ENCODE measurements around the gene NSD1.
A peak's percentile ranks its signal among the peaks of the same experiment; 100 is the strongest.
"Not testable (repeated sequence)": the region's sequence is repeated elsewhere in the genome, so short reads cannot be mapped to it uniquely, and the experiment has no call there.

Gene NSD1

GRCh38 chr5:177177847-177178437, 44.4 kb downstream of the NSD1 start:
- DNase-seq (ENCODE audit: low read depth, low spot score): not testable (repeated sequence)

GRCh38 chr5:177178733-177179304, 45.2 kb downstream of the NSD1 start:
- no peak for DNase-seq (ENCODE audit: low read depth, low spot score)

DNA sequence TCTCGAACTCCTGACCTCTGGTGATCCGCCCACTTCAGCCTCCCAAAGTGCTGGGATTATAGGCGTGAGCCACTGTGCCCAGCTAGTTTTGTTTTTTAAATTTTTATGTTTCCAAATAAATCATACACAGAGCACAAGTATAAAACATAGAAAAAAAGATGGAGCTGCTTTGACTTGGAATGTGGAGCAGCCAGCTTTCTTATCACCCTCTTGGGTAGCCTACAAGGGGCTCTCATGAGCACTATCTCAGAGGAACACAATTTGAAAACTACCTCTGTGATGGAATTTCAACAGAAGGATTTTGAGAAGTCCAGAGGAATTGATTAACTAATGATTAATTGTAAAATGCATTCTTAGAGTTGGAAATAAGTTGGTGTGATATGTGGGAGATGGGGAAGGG, 45.9 kb downstream of the NSD1 start:
- no peak for DNase-seq (ENCODE audit: low read depth, low spot score)

DNA sequence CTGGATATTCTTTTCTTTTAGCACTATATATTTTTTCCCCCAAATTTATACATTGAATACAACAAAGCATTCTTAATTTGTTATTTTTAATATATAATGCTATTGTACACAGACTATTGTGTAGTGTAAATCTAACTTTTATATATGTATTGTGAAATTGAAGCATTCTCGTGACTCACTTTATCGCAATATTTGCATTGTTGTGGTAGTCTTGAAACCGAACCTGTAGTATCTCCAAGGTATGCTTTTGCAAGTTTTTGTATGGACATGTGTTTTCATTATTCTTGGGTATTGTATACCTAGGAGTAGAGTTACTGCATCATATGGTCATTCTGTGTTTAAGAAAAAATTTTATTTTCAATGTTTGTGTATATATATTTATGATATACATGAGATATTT, 49.6 kb downstream of the NSD1 start:
- DNase-seq (ENCODE audit: low read depth, low spot score): no peak

DNA sequence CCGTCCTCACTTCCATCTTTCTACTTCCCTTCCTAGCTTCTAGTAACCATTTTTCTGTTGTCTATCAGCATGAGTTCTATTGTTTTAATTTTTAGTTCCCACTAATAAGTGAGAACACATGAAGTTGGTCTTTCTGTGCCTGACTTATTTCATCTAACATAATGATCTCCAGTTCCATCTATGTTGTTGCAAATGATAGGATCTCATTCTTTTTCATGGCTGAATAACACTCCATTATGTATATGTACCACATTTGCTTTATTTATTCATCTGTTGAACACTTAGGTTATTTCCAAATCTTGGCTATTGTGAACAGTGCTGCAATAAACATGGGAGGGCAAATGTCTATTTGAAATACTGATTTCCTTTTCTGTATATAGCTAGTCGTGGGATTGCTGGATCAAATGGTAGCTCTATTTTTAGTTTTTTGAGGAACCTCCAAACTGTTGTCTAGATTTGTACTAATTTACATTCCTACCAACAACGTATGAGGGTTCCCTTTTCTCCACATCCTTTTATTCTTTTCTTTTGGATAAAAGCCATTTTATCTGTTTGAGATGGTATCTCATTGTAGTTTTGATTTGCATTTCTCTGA, 50.3 kb downstream of the NSD1 start:
- no peak for DNase-seq (ENCODE audit: low read depth, low spot score)

DNA sequence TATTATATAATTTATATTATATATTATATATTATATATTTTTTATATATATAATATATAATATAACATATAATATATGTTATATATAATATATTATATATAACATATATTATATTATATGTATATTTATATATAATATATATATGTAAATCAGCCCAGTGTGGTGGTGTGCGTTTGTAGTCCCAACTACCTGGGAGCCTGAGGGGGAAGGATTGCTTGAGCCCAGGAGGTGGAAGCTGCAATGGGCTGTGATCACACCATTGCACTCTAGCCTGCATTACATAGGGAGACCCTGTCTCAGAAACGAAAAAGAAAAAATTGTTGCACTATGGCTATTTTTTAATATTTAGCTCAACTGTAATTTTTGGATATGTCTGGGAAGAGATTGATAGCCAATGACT, 52.4 kb downstream of the NSD1 start:
- DNase-seq (ENCODE audit: low read depth, low spot score): no peak

DNA sequence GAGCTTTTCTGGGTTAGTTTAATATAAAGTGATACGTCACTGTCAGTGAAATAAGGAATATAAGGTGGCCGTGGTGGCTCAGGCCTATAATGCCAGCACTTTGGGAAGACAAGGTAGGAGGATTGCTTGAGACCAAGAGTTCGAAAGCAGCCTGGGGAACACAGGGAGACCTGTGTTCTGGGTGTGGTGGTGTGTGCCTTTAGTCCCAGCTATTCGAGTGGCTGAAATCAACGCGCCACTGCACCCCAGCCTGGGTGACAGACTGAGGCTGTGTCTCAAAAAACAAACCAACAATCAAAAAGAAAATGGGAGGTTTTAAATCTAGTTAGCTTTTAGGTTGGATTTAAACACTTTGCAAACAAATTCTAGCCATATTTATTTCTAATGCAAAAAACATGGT, 53.1 kb downstream of the NSD1 start:
- no peak for DNase-seq (ENCODE audit: low read depth, low spot score)

GRCh38 chr5:177188775-177189174, 55.2 kb downstream of the NSD1 start:
- DNase-seq (ENCODE audit: low read depth, low spot score): no peak

- DNase-seq (ENCODE audit: low read depth, low spot score): no peak
These were observed 55.8 kb downstream of the NSD1 start for GRCh38 chr5:177189416-177189815.

GRCh38 chr5:177189965-177190364, 56.4 kb downstream of the NSD1 start:
- DNase-seq (ENCODE audit: low read depth, low spot score): no peak

- DNase-seq (ENCODE audit: low read depth, low spot score): peak; percentile 77
These were observed 60.7 kb downstream of the NSD1 start for GRCh38 chr5:177194268-177194667.

DNA sequence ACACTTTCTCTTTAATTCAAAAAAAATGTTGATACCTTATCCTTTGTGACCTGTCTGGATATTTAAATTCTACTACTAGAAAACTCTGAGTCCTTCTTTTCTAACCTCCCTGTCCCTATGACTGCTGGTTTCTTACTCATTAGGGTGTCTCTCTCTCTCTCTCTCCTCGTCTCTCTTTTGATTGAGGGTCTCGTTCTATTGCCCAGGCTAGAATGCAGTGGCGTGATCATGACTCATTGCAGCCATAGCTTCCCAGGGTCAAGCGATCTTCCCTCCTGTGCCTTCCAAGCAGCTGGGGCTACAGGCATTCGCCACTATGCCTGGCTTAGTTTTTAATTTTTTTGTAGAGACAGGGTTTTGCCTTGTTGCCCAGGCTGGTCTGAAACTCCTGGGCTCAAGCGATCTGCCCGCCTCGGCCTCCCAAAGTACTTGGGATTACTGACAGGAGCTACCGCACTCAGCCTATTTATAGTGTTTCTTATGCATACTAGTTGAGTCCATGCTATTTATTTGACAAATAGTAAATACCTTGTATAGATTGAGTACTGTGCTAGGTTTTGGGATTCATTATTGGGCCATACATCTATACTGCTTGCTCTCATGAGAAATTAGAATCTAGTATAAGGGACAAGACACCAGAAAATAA, 61.9 kb downstream of the NSD1 start:
- DNase-seq (ENCODE audit: low read depth, low spot score): no peak

GRCh38 chr5:177198738-177199137, 65.2 kb downstream of the NSD1 start:
- no peak for DNase-seq (ENCODE audit: low read depth, low spot score)

DNA sequence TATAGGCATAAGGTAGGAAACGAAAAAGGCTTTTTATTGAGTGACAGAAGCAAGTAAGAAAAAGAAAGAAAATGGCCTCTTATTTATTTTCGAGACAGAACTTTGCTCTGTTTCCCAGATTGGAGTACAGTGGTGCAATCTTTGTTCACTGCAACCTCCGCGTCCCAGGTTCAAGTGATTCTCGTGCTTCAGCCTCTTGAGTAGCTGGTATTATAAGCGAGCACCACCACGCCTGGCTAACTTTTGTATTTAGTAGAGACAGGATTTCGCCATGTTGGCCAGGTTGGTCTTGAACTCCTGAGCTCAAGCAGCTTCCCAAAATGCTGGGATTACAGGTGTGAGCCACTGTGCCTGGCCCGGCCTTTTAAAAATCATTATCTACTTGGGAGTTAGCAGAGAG, 70.7 kb downstream of the NSD1 start:
- DNase-seq (ENCODE audit: low read depth, low spot score): no peak

DNA sequence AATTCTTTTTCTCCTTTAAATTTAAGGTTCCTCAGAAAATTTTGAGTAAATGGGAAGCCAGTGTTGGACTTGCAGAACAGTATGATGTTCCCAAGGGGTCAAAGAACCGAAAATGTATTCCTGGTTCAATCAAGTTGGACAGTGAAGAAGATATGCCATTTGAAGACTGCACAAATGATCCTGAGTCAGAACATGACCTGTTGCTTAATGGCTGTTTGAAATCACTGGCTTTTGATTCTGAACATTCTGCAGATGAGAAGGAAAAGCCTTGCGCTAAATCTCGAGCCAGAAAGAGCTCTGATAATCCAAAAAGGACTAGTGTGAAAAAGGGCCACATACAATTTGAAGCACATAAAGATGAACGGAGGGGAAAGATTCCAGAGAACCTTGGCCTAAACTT, 76.0 kb downstream of the NSD1 start:
- no peak for DNase-seq (ENCODE audit: low read depth, low spot score)

DNA sequence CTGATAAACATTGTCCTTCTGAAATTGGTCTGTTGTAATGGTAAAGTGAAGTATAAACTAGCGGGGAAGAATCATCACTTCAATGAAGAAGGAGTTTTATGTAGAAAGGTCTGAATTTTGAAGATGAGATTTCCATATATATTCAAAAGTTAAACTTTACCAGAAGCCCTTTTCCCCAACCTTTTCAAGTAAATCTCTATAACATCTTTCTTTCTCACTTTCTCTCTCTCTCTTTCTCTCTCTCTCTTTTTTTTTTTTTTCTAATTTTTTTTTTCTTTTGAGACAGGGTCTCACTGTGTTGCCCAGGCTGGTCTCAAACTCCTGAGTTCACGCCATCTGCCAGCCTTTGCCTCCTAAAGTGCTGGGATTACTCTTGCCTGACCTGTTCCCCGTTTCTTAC, 78.7 kb downstream of the NSD1 start:
- DNase-seq (ENCODE audit: low read depth, low spot score): no peak

GRCh38 chr5:177220576-177220975, 87.0 kb downstream of the NSD1 start:
- DNase-seq (ENCODE audit: low read depth, low spot score): no peak

DNA sequence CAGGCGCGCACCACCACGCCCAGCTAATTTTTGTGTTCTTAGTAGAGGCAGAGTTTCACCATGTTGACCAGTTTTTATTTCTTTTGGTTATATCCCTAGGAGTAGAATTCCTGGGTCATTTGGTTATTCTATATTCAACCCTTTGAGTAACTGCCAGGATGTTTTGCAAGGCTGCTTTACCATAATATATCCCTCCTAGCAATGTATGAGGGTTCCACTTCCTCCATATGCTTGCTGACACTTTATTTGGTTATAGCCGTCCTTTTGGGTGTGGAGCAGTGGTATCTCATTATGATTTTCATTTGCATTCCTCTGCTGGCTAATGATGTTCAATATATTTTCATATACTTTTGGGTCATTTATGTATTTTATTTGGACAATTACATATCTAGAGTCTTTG, 88.7 kb downstream of the NSD1 start:
- DNase-seq (ENCODE audit: low read depth, low spot score): no peak

DNA sequence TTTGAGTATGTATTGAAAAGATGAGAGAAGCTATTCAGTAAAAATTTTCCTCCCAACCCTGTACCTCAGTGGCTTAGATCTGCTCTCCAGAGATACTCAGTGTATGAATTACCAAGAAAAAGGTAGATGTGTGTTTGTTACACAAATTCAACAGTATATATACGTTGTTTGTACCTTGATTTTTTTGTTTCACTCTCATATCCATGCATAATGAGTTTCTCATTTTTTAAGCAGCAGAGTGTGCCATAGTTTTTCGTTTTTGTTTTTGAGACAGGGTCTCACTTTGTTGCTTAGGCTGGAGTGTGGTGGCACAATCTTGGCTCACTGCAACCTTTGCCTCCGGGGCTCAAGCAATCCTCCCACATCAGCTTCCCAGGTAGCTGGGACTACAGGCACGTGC, 92.2 kb downstream of the NSD1 start:
- DNase-seq (ENCODE audit: low read depth, low spot score): no peak

- no peak for DNase-seq (ENCODE audit: low read depth, low spot score)
These were observed 93.3 kb downstream of the NSD1 start for GRCh38 chr5:177226860-177227259.

DNA sequence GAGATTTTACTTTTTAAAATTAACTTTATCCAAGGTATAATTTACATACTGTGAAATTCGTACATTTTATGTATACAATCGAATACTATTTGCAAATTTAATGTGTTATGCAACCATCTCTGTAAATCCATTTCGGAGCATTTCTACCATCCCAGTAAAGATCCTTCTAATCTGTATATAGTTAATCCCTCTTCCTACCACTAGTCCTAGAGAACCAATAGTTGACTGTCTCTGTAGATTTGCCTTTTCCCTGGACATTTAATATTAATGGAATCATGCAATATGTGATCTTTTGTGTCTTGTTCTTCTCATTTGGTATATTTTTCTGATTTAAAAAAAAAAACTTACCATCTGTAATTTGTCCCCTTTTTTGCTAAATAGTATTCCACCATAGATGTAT, 95.2 kb downstream of the NSD1 start:
- no peak for DNase-seq (ENCODE audit: low read depth, low spot score)

GRCh38 chr5:177230660-177231059, 97.1 kb downstream of the NSD1 start:
- no peak for DNase-seq (ENCODE audit: low read depth, low spot score)

Measured in ELF-1 (cell line).